Measurements from ENCODE around the gene SPHK1. TPM values are rescaled to one million over a fixed set of nuclear protein-coding genes. Genes with fewer than 3 reads are reported as not detected.

The SPHK1 gene
- total RNA-seq, 1 experiment from 2014 or later, result 7.7 TPM

GRCh38 chr17:76419576-76420260, 35.3 kb downstream of the SPHK1 start:
- Mint-ChIP-seq H3K4me3 (ENCODE audit: unreplicated experiment) (no peak overlapping the region), H3K27ac (ENCODE audit: unreplicated experiment) (no peak overlapping the region), H3K4me1 (ENCODE audit: low read depth, unreplicated experiment) (no peaks in the 10 kb centered on the region), H3K27me3 (ENCODE audit: insufficient read depth, unreplicated experiment) (no peaks in the 10 kb centered on the region), H3K9me3 (ENCODE audit: unreplicated experiment) (no peaks in the 10 kb centered on the region), H3K36me3 (ENCODE audit: insufficient read depth, unreplicated experiment) (peaks cover 6% of the 10 kb centered on the region)
- intact Hi-C loops (cut with micrococcal nuclease; ENCODE audit: unreplicated experiment), result no loop called here
- Histone ChIP-seq H3K9me3 (no peaks in the 10 kb centered on the region), H3K27me3 (replicated peaks; ENCODE audit: control insufficient read depth, insufficient read depth, low read length) (no peaks in the 10 kb centered on the region), H3K4me1 (no peaks in the 10 kb centered on the region), H3K4me3 (ENCODE audit: low read depth, low read length) (no peak overlapping the region), H3K36me3 (ENCODE audit: control insufficient read depth, insufficient read depth, low read length) (peaks cover 1% of the 10 kb centered on the region; the same call in 1 of the 2 replicates)
- no peak for DNase-seq
- CTCF ChIA-PET, result no interaction called here
- POLR2A ChIA-PET, result no interaction called here
- no TSS peak for BruUV-seq (replicated peaks)
- TF ChIP-seq CTCF (IDR thresholded peaks at IDR 0.05; ENCODE audit: insufficient read depth in 1 of 2, low read depth in 1 of 2, low read length in 1 of 2, severe bottlenecking in 1 of 2, unreplicated experiment in 1 of 2), result no peak

- ChIA-PET POLR2A (no interaction called here), CTCF (no interaction called here)
- no peaks in the 10 kb centered on the region for H3K27me3 ChIP-seq (replicated peaks; ENCODE audit: control insufficient read depth, insufficient read depth, low read length)
- Mint-ChIP-seq H3K9me3 (ENCODE audit: unreplicated experiment) (no peaks in the 10 kb centered on the region), H3K36me3 (ENCODE audit: insufficient read depth, unreplicated experiment) (peaks cover 9% of the 10 kb centered on the region), H3K4me3 (ENCODE audit: unreplicated experiment) (no peak overlapping the region), H3K27ac (ENCODE audit: unreplicated experiment) (no peak overlapping the region), H3K4me1 (ENCODE audit: low read depth, unreplicated experiment) (no peaks in the 10 kb centered on the region), H3K27me3 (ENCODE audit: insufficient read depth, unreplicated experiment) (no peaks in the 10 kb centered on the region)
- H3K4me1 ChIP-seq, result no peaks in the 10 kb centered on the region
- DNase-seq, result no peak
- H3K4me3 ChIP-seq (ENCODE audit: low read depth, low read length), result no peak overlapping the region
- BruUV-seq (replicated peaks), result no TSS peak
- intact Hi-C loops (cut with micrococcal nuclease; ENCODE audit: unreplicated experiment), result no loop called here
- no peaks in the 10 kb centered on the region for H3K9me3 ChIP-seq
- H3K36me3 ChIP-seq (ENCODE audit: control insufficient read depth, insufficient read depth, low read length), result peaks cover 1% of the 10 kb centered on the region; the same call in 1 of the 2 replicates
- TF ChIP-seq CTCF (IDR thresholded peaks at IDR 0.05; ENCODE audit: insufficient read depth in 1 of 2, low read depth in 1 of 2, low read length in 1 of 2, severe bottlenecking in 1 of 2, unreplicated experiment in 1 of 2), result no peak
These were observed 36.1 kb downstream of the SPHK1 start for GRCh38 chr17:76420356-76421043.

- no TSS peak for BruUV-seq (replicated peaks)
- Histone ChIP-seq H3K36me3 (ENCODE audit: control insufficient read depth, insufficient read depth, low read length) (peaks cover 1% of the 10 kb centered on the region; the same call in 1 of the 2 replicates), H3K4me1 (no peaks in the 10 kb centered on the region), H3K9me3 (no peaks in the 10 kb centered on the region), H3K4me3 (ENCODE audit: low read depth, low read length) (no peak overlapping the region), H3K27me3 (replicated peaks; ENCODE audit: control insufficient read depth, insufficient read depth, low read length) (no peaks in the 10 kb centered on the region)
- Mint-ChIP-seq H3K9me3 (ENCODE audit: unreplicated experiment) (no peaks in the 10 kb centered on the region), H3K27ac (ENCODE audit: unreplicated experiment) (no peak overlapping the region), H3K4me1 (ENCODE audit: low read depth, unreplicated experiment) (no peaks in the 10 kb centered on the region), H3K36me3 (ENCODE audit: insufficient read depth, unreplicated experiment) (peaks cover 14% of the 10 kb centered on the region), H3K4me3 (ENCODE audit: unreplicated experiment) (no peak overlapping the region), H3K27me3 (ENCODE audit: insufficient read depth, unreplicated experiment) (no peaks in the 10 kb centered on the region)
- ChIA-PET POLR2A (no interaction called here), CTCF (no interaction called here)
- no peak for TF ChIP-seq CTCF (IDR thresholded peaks at IDR 0.05; ENCODE audit: insufficient read depth in 1 of 2, low read depth in 1 of 2, low read length in 1 of 2, severe bottlenecking in 1 of 2, unreplicated experiment in 1 of 2)
- no peak for DNase-seq
- intact Hi-C loops (cut with micrococcal nuclease; ENCODE audit: unreplicated experiment), result no loop called here
These were observed 36.6 kb downstream of the SPHK1 start for GRCh38 chr17:76421044-76421407.
